ENCODE measurements around the gene LMBRD1.

LMBRD1 gene

GRCh38 chr6:69624944-69625343 is 171.9 kb downstream of the LMBRD1 start:
- DNase-seq, result no peak

Data from NCI-H2107 (cell line).